CD4-positive, alpha-beta T cell treated with Interleukin-12 subunit alpha and Interleukin-12 subunit beta, for 1 hour (primary cell): ENCODE results near the gene NSUN4.
"Not testable (repeated sequence)": the region's sequence is repeated elsewhere in the genome, so short reads cannot be mapped to it uniquely, and the experiment has no call there.

ENCODE experiments used
- DNase-seq: peaks from one replicate; pipeline ENCODE4 v3.0.0-alpha.2; 2020

Gene NSUN4

DNA sequence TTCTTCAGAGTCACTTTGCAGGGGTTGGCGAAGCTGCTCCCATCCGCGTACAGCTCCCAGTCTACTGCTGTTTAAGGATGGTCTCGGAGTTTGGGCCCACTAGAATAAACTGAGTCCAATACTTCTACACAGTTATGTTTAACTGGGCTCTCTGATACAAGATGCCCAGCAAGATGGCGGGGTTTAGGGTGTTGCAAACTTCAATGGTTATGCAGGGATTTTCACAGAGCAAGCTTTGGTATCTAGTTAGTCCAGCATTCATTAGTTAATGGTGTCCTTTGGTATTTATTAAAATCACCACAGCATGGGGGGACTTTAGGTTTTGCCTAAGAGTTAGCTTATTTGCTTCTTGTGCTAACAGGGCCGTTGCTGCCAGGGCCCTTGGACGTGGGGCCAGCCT lies 12.4 kb upstream of the NSUN4 start:
- not testable (repeated sequence) for DNase-seq

DNA sequence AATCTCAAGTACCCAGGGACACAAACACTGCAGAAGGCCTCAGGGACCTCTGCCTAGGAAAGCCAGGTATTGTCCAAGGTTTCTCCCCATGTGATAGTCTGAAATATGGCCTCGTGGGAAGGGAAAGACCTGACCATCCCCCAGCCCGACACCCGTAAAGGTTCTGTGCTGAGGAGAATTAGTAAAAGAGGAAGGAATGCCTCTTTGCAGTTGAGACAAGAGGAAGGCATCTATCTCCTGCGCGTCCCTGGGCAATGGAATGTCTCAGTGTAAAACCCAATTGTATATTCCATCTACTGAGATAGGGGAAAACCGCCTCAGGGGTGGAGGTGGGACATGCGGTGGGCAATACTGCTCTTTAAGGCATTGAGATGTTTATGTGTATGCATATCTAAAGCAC lies 10.8 kb upstream of the NSUN4 start:
- not testable (repeated sequence) for DNase-seq

DNA sequence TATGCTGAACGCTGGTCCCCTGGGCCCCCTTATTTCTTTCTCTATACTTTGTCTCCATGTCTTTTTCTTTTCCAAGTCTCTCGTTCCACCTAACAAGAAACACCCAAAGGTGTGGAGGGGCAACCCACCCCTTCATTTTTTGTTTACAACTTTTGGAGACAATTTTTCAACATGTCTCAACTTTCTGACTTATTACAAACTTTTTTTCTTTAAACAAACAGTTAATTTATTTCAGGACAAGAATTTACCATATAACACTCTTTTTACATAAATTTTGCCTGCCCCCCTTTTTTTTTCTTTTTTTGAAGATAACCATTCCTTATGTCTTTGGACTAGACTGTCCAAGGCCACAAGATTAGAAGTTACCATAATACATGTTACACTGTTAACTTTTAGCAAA lies 10.2 kb upstream of the NSUN4 start:
- not testable (repeated sequence) for DNase-seq

DNA sequence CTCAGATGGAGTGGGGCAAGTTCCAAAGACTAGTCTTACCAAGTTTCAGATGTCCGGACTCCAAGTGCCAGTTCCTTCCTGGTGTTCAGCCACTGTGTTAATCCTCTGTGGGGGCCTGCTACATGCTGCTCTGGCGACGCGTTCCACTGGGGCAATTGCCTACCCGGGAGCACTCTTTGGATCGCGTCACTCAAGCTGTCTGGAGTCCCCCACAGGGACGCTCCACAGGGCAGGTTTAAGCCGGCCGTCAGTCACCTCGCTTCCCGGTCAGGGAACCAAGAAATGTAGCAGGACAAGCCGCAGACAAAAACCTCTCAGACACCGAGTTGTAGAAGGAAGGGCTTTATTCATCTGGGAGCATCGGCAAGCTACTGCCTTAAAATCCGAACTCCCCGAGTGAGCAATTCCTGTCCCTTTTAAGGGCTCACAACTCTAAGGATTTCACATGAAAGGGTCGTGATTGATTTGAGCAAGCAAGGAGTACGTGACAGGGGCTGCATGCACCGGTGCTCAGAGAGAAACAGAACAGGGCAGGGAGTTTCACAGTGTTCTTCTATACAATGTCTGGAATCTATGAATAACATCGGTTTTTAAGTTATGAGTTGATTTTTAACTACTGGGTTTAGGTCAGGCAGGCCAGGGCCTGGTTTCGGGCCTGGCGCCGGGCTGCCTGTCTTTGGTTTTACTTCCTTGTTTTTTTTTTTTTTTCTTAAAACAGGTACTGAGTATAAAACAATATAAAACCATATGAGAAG lies 8.6 kb upstream of the NSUN4 start:
- DNase-seq, result not testable (repeated sequence)

DNA sequence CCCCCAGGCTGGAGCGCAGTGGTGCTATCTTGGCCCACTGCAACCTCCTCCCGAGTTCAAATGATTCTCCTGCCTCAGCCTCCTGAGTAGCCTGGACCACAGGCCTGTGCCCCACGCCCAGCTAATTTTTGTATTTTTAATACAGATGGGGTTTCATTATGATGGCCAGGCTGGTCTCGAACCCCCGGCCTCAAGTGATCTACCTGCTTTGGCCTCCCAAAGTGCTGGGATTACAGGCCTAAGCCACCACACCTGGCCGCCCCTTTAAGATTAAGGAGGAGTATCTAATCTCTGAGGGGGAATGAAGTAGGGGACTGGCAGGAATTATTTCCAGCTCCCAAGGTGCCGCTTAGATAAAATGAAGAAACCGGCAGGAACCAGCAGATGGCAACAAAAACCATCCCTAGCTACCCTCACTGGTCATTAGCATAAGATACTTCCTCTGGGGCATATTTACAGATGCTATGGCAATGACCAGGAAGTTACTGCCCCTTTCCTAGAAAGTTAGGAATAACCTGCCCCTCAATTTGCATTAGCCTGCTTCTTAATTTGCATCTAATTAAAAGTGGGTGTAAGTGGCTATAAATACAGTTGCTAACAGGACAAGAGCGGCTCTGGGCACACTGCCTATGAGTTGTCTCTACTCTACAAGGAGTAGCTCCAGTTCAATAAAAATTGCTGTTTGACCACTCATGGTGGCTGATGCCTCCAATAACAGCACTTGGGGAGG lies 7.1 kb upstream of the NSUN4 start:
- no peak for DNase-seq

DNA sequence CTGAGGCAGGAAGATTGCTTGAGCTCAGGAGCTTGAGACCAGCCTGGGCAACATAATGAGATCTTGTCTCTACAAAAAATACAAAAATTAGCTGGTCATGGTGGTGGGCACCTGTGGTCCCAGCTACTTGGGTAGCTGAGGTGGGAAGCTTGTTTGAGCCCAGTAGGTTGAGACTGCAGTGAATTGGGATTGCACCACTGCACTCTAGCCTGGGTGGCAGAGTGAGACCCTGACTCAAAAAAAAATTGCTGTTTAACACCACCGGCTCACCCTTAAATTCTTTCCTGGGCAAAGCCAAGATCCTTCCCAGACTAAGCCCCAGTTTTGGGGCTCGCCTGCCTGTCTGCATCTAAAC lies 6.6 kb upstream of the NSUN4 start:
- DNase-seq, result no peak

DNA sequence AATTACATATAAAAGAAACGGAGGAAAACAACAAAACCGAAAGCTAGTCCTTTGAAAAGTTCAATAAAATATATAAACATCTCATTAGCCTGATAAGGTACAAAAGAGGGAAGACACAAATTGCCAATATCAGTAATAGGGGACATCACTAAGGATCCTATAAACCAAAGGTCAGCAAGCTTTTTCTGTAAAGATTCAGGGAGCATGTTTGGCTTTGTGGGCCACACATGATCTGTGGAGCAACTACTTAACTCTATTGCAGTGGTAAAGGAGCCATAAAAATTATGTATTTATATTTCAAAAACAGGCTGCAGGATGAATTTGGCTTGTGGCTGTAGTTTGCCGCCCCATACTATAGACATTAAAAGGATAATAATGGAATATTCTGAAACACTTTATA lies 5.5 kb upstream of the NSUN4 start:
- DNase-seq, result no peak

DNA sequence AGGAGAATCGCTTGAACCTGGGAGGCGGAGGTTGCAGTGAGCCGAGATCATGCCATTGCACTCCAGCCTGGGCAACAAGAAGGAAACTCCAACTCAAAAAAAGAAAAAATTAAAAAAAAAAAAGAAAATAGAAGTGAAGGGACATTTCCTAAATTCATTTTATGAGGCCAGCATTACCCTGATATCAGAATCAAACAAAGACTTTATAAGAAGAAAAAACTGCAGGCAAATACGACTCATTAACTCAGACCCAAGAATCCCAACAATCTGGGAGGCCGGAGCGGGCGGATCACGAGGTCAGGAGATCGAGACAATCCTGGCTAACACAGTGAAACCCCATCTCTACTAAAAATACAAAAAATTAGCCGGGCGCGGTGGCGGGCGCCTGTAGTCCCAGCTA lies 3.2 kb upstream of the NSUN4 start:
- DNase-seq, result not testable (repeated sequence)

DNA sequence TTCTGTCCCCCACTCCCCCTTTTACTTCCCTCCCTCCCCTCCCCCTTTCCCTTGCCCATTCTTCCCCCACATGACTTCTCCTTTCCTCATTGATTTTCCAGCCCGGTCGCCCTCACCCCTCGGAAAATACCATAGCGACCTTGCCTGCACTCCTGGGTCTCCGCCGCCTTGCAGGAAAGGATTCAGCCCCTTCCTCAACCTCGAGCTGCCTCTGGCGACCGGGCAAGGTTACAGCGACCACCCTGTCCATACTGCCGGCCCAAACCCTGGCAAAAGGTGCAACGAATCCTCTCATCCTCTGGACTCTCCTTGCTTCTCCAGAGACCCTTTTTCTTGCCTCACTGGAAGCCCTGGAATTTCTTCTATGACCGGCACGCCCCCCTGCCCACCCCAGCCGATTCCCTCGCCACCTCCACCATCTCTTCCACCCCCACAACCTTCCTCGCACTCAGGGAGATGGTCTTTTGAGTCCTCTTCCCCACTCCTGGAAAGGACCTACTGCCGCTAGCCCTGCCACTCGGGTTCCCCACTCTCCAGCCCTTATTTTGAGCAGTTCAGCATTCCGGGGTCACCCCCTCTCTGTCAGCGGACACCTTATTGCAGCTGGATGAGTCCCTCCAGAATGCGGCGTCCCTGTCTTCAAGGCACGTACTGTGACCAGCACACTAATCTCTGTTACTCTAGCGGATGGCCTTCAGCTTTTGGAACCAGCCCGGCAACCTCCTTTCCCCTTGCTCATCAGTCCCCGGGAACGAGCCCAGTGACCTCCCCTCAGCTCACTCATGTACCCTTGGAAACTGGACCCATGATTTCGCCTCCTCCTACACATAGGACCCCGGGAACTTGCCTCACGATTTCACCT lies 846 bp downstream of the NSUN4 start:
- DNase-seq, result no peak

DNA sequence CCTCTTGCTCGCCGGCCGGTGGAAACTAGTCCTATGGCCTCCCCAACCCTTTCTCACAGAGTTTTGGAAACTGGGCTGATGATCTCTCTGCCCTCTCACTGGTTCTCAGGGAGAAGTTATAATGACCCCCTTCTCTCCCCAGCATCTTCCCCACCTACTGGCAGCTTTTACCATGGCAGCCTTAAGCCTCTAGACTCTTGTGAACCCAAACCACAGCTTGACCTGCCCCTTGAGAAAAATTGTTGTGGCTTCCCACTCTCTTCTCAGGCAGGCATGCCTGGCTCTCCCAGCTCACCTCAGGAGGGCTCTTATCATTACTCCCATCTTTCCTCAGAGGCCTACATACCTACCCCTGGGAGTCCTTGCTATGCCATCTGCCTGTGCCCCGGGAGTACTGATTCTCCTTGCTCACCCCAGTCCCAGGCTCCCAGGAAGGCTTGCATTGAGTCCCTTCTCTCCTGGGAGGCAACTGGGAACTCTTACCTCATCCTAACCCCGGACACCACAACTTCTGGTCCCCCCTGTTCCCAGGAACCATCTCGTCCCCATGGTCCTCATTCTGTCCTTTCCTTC lies 1.6 kb downstream of the NSUN4 start:
- DNase-seq, result peak; percentile 28

DNA sequence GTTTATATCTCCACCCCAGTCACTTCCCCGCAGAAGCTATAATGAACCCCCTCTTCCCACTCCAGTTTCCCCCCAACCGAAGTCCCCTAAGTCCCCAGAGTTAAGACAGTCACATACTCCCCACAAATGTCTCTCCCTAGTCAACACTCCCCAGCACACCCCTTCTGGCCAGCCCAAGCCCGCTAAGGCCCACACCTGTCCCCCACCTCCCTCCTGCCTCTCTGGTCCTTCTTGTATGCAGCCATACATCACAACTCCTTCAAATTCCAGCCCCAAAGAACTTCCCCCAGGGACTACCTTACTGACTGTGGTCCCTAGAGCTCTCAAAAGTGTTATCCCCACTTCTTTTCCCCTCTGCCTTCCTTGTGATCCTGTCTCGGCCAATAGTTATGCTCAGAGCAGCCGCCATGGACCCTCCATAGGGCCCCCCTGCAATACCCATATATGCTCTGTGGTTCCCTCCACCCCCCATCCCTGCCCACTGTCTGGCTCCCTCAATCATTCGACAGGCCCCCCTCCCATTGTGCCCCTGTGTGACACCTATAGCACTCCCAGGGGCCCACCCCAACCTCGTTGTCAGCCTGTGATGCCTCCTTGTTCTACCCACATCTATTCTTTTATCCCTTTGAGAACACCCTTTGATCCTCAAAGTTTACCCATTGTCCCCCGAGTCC lies 2.2 kb downstream of the NSUN4 start:
- no peak for DNase-seq

DNA sequence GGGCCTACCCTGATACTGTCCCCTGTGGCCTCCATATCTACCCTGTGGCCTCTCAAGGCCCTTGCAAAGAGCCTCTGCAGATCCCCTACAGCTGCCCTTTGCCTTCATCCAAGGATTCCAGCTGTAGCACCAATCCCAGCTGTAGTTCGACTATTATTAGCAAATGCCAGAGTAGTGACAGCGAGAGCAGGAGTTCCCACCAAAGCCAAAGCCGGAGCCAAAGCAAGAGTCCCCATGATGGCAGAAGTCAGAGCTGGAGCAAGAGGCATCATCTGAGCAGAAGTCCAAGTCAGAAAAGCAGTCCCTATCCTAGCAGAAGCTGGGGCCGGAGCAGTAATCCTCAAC lies 2.7 kb downstream of the NSUN4 start:
- no peak for DNase-seq

DNA sequence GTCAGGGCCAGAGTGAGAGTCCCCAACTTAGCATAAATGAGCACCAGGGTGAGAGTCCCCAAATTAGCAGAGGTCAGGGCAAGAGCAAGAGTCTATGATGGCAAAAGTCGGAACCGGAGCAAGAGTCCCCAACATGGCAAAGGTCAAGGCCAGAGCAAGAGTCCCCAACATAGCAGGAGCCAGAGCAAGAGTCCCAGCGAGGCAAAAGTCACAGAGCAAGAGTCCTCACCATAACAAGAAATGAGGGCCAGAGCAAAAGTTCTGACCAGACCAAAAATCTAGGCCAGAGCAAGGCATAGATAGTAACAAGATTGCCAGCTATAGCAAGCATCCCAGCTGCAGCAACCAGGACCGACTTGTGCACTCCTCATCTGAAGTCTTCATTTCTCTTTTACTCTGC lies 3.1 kb downstream of the NSUN4 start:
- no peak for DNase-seq

DNA sequence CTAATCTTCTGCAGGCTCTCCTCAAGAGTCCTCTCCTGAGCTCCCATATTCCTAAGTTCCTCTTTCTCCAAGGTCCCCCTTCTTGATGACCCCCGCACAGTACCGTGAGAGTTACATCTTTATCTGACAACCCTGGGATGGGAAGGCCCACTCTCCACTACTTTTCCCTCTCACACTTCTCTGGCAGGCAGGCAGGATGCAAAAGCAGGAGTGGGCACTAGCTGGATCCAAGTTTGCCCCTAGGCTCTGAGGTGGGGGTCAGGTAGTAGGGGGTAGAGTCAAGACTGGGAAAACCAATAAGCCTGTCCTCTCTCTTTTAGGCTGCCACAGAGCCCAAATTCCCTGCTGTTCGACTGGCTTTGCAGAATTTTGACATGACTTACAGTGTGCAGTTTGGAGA lies 3.9 kb downstream of the NSUN4 start:
- DNase-seq, result no peak

DNA sequence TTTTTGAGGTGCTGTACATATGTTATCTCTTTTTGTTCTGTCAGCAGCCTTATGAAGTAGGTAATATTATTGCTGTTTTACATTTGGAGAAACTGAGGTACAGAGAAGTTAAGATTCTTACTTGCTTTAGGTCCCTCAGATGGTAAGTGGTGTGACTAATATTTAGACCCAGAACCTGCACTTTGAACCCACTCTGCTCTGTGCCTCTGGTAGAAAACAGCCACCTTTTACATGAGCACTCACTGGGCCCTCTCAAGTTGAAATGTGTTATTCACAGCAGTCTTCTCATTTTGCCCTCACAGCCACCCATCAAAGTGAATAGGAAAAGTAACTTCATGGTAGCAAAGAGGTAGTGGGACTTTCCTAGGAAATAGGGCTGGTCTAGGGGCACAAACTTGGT lies 4.7 kb downstream of the NSUN4 start:
- no peak for DNase-seq

DNA sequence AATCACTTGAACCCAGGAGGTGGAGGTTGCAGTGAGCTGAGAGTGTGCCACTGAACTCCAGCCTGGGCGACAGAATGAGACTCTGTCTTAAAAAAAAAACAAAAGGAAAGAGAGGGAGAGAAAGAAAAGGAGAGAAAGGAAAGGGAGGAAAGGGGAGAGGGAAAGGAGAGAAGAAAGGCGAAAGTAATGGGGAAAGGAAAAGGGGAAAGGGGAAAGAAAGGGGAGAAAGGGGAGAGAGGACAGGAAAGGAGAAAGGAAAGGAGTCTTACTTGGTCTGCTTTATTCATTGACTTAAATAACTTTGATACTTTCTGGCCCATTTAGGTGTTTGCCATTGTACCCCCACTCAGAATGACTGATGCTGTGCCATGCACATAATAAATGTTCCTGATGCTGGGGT lies 11.8 kb downstream of the NSUN4 start:
- DNase-seq, result no peak

DNA sequence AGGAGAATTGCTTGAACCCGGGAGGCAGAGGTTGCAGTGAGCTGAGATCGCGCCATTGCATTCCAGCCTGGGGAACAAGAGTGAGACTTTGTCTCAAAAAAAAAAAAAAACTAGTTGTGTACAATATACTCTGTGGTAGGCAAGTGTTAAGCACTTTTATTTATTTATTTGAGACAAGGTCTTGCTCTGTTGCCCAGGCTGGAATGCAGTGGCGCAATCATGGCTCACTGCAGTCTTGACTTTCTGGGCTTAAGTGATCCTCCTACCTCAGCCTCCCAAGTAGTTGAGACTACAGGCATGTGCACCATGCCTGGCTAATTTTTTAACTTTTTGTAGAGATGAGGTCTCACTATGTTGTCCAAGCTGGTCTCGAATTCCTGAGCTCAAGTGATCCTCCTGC lies 15.3 kb downstream of the NSUN4 start:
- not testable (repeated sequence) for DNase-seq

DNA sequence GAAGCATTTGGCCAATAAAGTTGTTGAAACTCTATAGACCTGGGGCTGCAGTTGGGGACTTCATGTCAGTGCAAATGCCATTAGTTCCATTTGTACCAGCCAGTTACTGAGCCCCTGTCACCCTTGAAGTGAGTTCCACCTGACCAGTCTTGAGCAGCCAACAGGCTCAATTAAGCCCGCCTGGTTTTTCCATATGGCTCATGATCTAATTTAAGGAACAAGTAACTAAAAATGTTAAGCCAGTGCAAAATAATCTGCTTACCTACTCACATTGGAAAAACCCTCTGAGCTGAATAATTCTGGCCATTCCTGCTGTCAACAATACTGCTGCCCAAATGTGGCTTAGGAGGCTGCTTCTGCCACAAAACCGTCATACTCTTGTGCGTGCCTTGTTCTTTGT lies 21.6 kb downstream of the NSUN4 start:
- no peak for DNase-seq

DNA sequence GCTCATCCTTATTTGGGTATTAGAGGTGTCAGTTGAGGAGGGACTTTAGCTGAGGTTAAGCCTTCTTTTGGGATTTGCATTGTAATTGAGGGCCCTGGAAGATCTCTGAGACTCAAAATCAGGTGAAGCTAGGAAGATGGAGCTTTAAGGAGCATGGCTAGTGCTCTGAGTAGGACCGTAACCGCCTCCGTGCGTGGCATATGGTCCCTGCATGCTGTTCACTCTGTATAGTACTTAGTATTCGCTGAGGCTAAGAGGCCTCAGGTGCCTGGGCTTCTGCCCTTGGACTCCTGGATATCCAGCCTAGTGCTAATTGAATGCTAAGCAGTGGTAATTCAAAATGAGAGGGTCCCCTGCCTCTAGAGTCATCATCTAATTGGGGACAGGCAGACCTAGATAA lies 22.5 kb downstream of the NSUN4 start:
- no peak for DNase-seq

DNA sequence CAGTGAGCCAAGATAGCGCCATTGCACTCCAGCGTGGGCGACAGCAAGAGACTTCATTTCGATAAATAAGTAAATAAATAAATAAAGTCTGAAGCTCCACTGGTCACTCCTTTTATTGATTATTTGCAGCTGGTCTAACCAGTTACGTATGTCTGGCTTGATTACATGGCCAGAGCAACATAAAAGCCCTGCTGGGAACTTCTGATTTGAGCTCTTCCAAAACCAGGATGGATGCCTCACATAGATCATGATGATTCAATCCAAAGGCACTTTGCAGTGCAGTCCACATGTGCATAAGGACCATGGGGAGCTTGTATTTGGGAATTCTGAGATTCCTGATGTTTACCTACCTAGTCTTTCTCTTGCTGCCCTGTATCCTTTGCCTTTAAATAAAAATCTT lies 24.0 kb downstream of the NSUN4 start:
- DNase-seq, result no peak

DNA sequence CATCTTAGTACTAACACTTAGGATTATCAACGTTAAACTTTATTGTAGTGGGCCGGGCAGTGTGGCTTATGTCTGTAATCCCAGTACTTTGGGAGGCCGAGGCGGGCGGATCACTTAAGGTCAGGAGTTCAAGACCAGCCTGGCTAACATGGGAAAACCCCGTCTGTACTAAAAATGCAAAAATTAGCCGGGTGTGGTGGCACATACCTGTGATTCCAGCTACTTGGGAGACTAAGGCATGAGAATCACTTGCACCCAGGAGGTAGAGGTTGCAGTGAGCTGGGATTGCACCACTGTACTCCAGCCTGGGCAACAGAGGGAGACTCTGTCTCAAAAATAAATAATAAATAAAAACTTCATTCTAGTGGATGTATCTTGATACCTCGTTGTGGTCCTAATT lies 25.2 kb downstream of the NSUN4 start:
- not testable (repeated sequence) for DNase-seq

DNA sequence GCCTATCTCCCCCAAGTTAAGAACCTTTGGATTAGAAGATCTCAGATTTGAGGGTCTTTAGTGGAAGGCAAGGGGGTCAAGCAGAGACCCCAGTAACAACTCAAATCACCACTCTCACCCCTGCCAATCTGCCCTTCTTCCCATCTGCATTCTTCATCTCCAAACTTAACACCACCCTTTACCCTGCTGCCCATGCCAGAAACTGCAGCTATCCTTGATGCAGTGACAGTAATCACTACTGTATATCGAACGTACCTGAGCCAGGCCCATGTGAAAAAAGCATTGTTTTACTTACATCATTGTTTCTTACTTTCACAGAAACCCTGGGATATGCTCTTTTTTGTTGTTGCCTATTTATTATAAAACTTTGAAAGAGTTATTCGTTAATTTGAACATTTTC lies 26.5 kb downstream of the NSUN4 start:
- no peak for DNase-seq

DNA sequence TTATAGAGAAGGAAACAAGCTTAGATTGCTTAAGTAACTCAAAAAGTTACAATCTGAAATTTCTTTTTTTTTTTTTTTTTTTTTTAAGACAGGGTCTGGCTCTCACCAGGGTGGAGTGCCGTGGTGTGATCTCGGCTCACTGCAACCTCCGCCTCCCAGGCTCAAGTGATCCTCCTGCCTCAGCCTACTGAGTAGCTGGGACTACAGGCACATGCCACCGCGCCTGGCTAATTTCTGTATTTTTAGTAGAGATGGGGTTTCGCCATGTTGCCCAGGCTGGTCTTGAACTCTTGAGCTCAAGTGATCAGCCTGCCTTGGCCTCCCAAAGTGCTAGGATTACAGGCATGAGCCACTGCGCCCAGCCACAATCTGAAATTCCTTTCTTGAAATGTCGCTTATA lies 27.1 kb downstream of the NSUN4 start:
- not testable (repeated sequence) for DNase-seq
